Stimulated activated CD8-positive, alpha-beta memory T cell treated with anti-CD3 and anti-CD28 coated beads, Interleukin-4, amount 100 ng/mL, for 1 hour (primary cell): ENCODE measurements around the gene TTC7B.
"Not testable (repeated sequence)": the region's sequence is repeated elsewhere in the genome, so short reads cannot be mapped to it uniquely, and the experiment has no call there.

Experiments used
- DNase-seq, 2 donors: peaks; one replicate each; pipeline ENCODE4 v3.0.0-alpha.2; 2020; ENCODE audit warnings: low read depth in 2 of 2, low spot score in 1 of 2

The TTC7B gene

GRCh38 chr14:90815822-90816662 is at the start of gene TTC7B:
TTC7B (minus strand) TSS chr14:90816430; CDS start chr14:90816295, 135 bp downstream.
- DNase-seq: no peak

- no peak for DNase-seq
Observed at GRCh38 chr14:90864741-90865140, 48.5 kb upstream of the TTC7B start.

- no peak for DNase-seq
Observed at GRCh38 chr14:90858511-90858910, 42.3 kb upstream of the TTC7B start.

GRCh38 chr14:90857866-90858265 is 41.6 kb upstream of the TTC7B start:
- no peak for DNase-seq

GRCh38 chr14:90856115-90856514 is 39.9 kb upstream of the TTC7B start:
- DNase-seq: not testable (repeated sequence)

GRCh38 chr14:90853116-90853515 is 36.9 kb upstream of the TTC7B start:
- no peak for DNase-seq

- no peak for DNase-seq
Observed at GRCh38 chr14:90851327-90852036, 35.3 kb upstream of the TTC7B start.

GRCh38 chr14:90850487-90850886 is 34.3 kb upstream of the TTC7B start:
- DNase-seq: no peak

- DNase-seq: no peak
Observed at GRCh38 chr14:90849787-90850444, 33.7 kb upstream of the TTC7B start.

GRCh38 chr14:90848944-90849731 is 32.9 kb upstream of the TTC7B start:
- no peak for DNase-seq

GRCh38 chr14:90846511-90846910 is 30.3 kb upstream of the TTC7B start:
- DNase-seq: no peak

- no peak for DNase-seq
Observed at GRCh38 chr14:90844321-90844720, 28.1 kb upstream of the TTC7B start.

- DNase-seq: no peak
Observed at GRCh38 chr14:90842726-90843125, 26.5 kb upstream of the TTC7B start.

- DNase-seq: not testable (repeated sequence)
Observed at GRCh38 chr14:90840667-90841066, 24.4 kb upstream of the TTC7B start.

- no peak for DNase-seq
Observed at GRCh38 chr14:90839889-90840266, 23.6 kb upstream of the TTC7B start.

- no peak for DNase-seq
Observed at GRCh38 chr14:90839024-90839888, 23.0 kb upstream of the TTC7B start.

GRCh38 chr14:90838531-90838930 is 22.3 kb upstream of the TTC7B start:
- DNase-seq: not testable (repeated sequence)

- DNase-seq: no peak
Observed at GRCh38 chr14:90837355-90837754, 21.1 kb upstream of the TTC7B start.

- no peak for DNase-seq
Observed at GRCh38 chr14:90836692-90837063, 20.4 kb upstream of the TTC7B start.

GRCh38 chr14:90831821-90832220 is 15.6 kb upstream of the TTC7B start:
- no peak for DNase-seq
